Heart right ventricle (tissue), 16 donors: Measurements from ENCODE around the gene PAX5. TPM values are rescaled to one million over a fixed set of nuclear protein-coding genes. Genes with fewer than 3 reads are reported as not detected.
A peak's percentile ranks its signal among the peaks of the same experiment; 100 is the strongest.

Source experiments
- ATAC-seq, 8 donors: fragments of 200-7000 bp; cut with Tn5 transposase; one replicate each; pipeline ENCODE4 v1.9.1; 2020; ENCODE audit warnings: mild to moderate bottlenecking in 8 of 8, moderate library complexity in 8 of 8, moderate number of reproducible peaks in 1 of 8
- DNase-seq, 2 donors: peaks; one replicate each; pipeline ENCODE4 v3.0.0-alpha.2; 2020
- H3K27ac ChIP-seq, 10 donors: fragments of 200-600 bp; sonication (generic) in 2 of 10; one replicate each; pipeline versions ENCODE4 v1.5.0 to v1.8.0; 2020 to 2022; ENCODE audit warnings: mild to moderate bottlenecking in 3 of 10
- H3K27me3 ChIP-seq, 7 donors: fragments of 200-600 bp; one replicate each; pipeline ENCODE4 v1.8.0; 2021 to 2022; ENCODE audit warnings: mild to moderate bottlenecking in 2 of 7
- H3K36me3 ChIP-seq, 9 donors: fragments of 200-600 bp; sonication (generic) in 1 of 9; one replicate each; pipeline versions ENCODE4 v1.5.0 to v1.8.0; 2020 to 2022; ENCODE audit warnings: mild to moderate bottlenecking in 2 of 9
- H3K4me1 ChIP-seq, 9 donors: fragments of 200-600 bp; sonication (generic) in 1 of 9; one replicate each; pipeline versions ENCODE4 v1.5.0 to v1.8.0; 2020 to 2022; ENCODE audit warnings: mild to moderate bottlenecking in 4 of 9
- H3K4me3 ChIP-seq, 10 donors: fragments of 200-600 bp; sonication (generic) in 2 of 10; one replicate each; pipeline versions ENCODE4 v1.5.0 to v1.8.0; 2020 to 2022; ENCODE audit warnings: mild to moderate bottlenecking in 7 of 10, moderate library complexity in 2 of 10
- H3K9me3 ChIP-seq, 11 donors: fragments of 200-600 bp in 10 of 11; sonication (generic) in 2 of 11; one replicate each; pipeline versions ENCODE4 v1.5.0 to v1.8.0; 2013 to 2022; ENCODE audit warnings: mild to moderate bottlenecking in 2 of 11, control low read depth in 1 of 11, moderate library complexity in 1 of 11
- WGBS, 2 donors: extraction: QIAGEN DNeasy Blood & Tissue Kit; methylation state at CpG; one replicate each; pipeline ENCODE4 v1.1.7; 2013; ENCODE audit warnings: inconsistent platforms in 1 of 2; 5-methylcytosine and 5-hydroxymethylcytosine counted together
- intact Hi-C, 10 donors: fragments of 100-400 bp; cut with DNase I; formaldehyde crosslinking; loops; one replicate each; pipeline versions ENCODE4 v1.11.1 to v1.14.2; 2022
- polyA plus RNA-seq, 2 donors: library from polyadenylated mRNA; stranded (reverse); fragments of 200-250 nt; gene quantifications; one replicate each; pipeline ENCODE4 v1.2.3, GENCODE V29; 2013
- total RNA-seq, 10 donors: library from RNA; stranded (reverse); fragmentation: NEBNext Ultra II Directional in 3 of 10; extraction: Animal tissue kit (Norgen Biotek cat#: 25700) in 3 of 10; gene quantifications; one replicate each; pipeline versions ENCODE4 v1.2.1 to v1.2.4, GENCODE V29; 2021 to 2023
- TF ChIP-seq, protein P1 (sequence below), 9 donors: fragments of 200-600 bp; sonication (generic) in 2 of 9; IDR thresholded peaks; one replicate each; pipeline versions ENCODE4 v1.5.0 to v1.8.0; 2021 to 2022; ENCODE audit warnings: antibody characterized with exemption in 9 of 9, mild to moderate bottlenecking in 5 of 9, moderate library complexity in 1 of 9
- donor health status: Arrhythmogenic right ventricular cardiomyopathy.
- donor health status: ischemic (EF 13 %, LVEDD 7.1; RV severe dilation, severe dysfunction).
- donor health status: healthy with polysubstance abuse.
- donor health status: DM: no; HTN: yes; CAD: no.
- donor health status: DM: no; HTN: no; CAD: no.
- donor health status: ischemic (EF 25% LVEDD 6.9; RV normal size, moderate dysfunction).
- donor health status: ischemic (EF 25% LVEDD 5.7; RV mildly dilated, moderate dysfunction).
- donor health status: healthy.
- donor health status: DM: yes; HTN: yes; CAD: no.
- donor health status: Ischemic cardiomyopathy.
- donor health status: ischemic (EF 35%, LVEDD 5.7; RV mildly dilated, moderate dysfunction).
- donor health status: nonischemic (EF 11% LVEDD 7.7; RV severe dilation, severe dysfunction).
- donor health status: DM: yes; HTN: yes; CAD: no.
- donor health status: PGD.
- donor health status: ischemic (EF 29% LVEDD 5.4; RV normal size, mild dysfunction).
- donor health status: nonischemic (EF 23%, LVEDD 6.1; RV moderate dilation, normal function).

PAX5 gene
- total and polyA plus RNA-seq, 12 donors = under 0.01 to 0.09 TPM; not detected in 10

DNA sequence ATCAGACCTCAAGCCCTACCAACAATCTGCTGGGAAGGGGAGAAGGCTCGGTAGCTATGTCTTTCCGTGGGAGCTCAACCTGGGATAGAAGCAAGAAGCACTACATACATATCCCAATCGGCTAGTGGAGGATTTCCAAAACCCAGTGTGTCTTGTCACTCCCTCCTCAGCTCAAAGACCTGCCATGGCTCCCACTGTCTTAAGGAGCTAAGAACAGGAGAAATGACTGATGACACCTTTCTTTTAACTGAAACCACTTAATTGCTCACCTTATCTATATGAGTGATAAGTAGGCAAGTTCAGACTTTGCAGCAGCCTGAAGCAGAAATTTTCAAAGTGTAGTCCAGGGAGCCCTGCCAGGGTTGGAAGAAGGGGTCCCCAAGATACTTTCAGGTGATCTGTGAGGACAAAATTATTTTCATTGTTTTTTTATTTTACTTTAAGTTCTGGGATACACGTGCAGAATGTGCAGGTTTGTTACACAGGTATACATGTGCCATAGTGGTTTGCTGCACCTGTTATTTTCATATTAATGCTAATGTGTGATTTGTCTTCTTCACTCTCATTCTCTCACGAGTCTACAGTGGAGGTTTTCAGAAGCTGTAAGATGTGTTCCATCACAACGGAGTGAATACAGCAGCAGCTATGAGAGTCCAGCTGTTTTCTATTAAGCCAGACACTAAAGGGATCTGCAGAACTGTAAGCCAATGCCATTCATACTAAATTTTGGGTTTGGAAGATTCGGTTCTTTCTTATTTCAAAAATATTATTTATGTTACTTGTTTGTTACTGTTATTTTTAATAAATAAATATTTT is 41.4 kb downstream of the PAX5 start:
- H3K36me3 ChIP-seq = no peaks in the 10 kb centered on the region
- intact Hi-C loops = loop anchor here in 2 of 10 donors (10.0 kb wide), 1 partner anchor 272 kb away; no protein-coding TSS in a partner anchor
- H3K4me1 ChIP-seq = peaks cover 0 to 6% (median 0%) of the 10 kb centered on the region in 9 donors
- WGBS, 2 donors = 53 to 58% methylated on average over 7 of the region's 7 CpGs
- DNase-seq = no peak
- no peak overlapping the region for H3K27ac ChIP-seq
- no peak overlapping the region for H3K4me3 ChIP-seq
- H3K9me3 ChIP-seq = peaks cover 0 to 17% (median 9%) of the 10 kb centered on the region in 11 donors
- no peak for ATAC-seq
- TF ChIP-seq, protein P1, sequence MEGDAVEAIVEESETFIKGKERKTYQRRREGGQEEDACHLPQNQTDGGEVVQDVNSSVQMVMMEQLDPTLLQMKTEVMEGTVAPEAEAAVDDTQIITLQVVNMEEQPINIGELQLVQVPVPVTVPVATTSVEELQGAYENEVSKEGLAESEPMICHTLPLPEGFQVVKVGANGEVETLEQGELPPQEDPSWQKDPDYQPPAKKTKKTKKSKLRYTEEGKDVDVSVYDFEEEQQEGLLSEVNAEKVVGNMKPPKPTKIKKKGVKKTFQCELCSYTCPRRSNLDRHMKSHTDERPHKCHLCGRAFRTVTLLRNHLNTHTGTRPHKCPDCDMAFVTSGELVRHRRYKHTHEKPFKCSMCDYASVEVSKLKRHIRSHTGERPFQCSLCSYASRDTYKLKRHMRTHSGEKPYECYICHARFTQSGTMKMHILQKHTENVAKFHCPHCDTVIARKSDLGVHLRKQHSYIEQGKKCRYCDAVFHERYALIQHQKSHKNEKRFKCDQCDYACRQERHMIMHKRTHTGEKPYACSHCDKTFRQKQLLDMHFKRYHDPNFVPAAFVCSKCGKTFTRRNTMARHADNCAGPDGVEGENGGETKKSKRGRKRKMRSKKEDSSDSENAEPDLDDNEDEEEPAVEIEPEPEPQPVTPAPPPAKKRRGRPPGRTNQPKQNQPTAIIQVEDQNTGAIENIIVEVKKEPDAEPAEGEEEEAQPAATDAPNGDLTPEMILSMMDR (IDR thresholded peaks at IDR 0.05) = no peak
- H3K27me3 ChIP-seq = peaks cover 0 to 90% (median 70%) of the 10 kb centered on the region in 7 donors

DNA sequence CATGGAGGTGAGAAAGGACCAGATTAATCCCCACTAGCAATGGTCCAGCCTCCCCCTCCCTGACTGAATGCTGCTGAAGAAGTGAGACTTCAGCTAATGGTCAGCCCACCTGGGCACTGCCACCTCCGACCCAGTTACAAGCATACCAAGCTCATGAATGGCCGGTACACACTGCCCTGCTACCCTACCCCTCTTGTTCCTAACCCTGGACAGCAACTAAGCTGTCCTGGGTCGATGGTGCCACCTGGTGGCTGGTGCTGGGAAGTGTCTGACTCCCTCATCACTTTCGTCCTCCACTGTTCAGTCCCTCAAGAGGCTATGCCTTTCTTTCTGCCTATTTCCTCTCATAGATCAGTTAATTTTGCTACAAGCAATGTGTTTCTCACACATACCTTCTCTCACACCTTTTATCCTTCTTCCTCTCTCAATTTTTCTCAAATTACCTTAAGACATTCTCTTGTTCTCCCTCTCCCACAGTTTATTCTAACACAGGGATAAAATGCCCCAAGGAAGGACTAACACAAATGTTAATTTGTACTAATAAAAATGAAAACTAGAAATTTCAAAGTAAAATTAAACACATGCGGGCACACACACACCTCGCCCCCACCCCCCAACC is 42.4 kb downstream of the PAX5 start:
- TF ChIP-seq, protein P1 (IDR thresholded peaks at IDR 0.05) = peak in 6 of 9 donors; percentile 7 to 49 (median 25)
- Histone ChIP-seq H3K27ac (no peak overlapping the region), H3K27me3 (peaks cover 3 to 90% (median 73%) of the 10 kb centered on the region in 7 donors), H3K4me1 (peaks cover 0 to 12% (median 3%) of the 10 kb centered on the region in 9 donors), H3K4me3 (no peak overlapping the region), H3K9me3 (peaks cover 0 to 17% (median 9%) of the 10 kb centered on the region in 11 donors), H3K36me3 (no peaks in the 10 kb centered on the region)
- DNase-seq (no peak), ATAC-seq (no peak)
- WGBS, 2 donors = 10 to 13% methylated on average over 6 of the region's 6 CpGs
- intact Hi-C loops = loop anchor here in 2 of 10 donors (10.0 kb wide), 1 partner anchor 273 kb away; no protein-coding TSS in a partner anchor

DNA sequence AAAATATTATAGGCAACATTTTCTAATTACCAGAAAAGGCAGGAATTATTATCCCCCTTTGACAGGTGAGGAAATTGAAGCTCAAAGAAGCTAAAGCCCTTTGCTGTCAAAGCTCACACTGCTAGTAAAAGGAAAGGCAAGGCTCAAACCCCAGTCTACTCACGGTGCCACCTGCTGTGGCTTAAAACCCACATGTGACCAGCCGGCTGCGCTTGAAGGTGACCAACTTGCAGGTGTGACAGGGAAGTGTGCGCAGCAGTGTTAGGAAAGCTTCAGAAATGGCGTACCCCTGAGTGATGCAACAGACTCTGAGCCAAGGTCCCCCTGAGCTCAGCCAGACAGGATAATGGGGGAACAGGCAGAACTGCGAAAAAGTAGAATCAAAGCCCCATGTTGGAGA is 45.2 kb downstream of the PAX5 start:
- Histone ChIP-seq H3K4me1 (peaks cover 0 to 9% (median 6%) of the 10 kb centered on the region in 9 donors), H3K27ac (no peak overlapping the region), H3K36me3 (no peaks in the 10 kb centered on the region), H3K9me3 (peaks cover 0 to 17% (median 9%) of the 10 kb centered on the region in 11 donors), H3K27me3 (peaks cover 7 to 93% (median 87%) of the 10 kb centered on the region in 7 donors), H3K4me3 (no peak overlapping the region)
- ATAC-seq (no peak), DNase-seq (no peak)
- WGBS, 2 donors = 33 to 40% methylated on average over 6 of the region's 6 CpGs
- TF ChIP-seq, protein P1 (IDR thresholded peaks at IDR 0.05) = no peak
- intact Hi-C loops = loop anchor here in 1 of 10 donors (10.0 kb wide), 1 partner anchor 56 kb away; no protein-coding TSS in a partner anchor

DNA sequence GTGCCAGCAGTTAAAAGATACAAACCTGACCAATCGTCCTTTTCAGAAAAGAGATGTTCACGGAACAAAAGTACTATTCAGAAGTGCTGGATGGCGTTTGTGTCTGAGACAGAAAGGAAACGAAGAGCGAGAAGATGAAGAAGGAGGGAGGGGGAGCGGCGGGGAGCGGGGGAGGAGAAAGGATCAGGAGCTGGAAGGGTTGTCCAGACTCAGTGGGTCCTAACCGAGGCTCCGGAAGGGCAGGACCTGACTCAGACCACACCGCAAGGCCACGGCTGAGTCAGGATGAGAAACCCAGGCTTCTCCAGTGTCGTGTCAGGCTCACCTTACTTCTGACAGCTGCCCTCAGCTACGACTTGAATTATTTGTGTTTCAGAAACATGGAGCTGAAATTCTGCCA is 46.2 kb downstream of the PAX5 start:
- peaks cover 0 to 9% (median 6%) of the 10 kb centered on the region in 9 donors for H3K4me1 ChIP-seq
- TF ChIP-seq, protein P1 (IDR thresholded peaks at IDR 0.05) = no peak
- no peak for ATAC-seq
- H3K27me3 ChIP-seq = peaks cover 7 to 99% (median 95%) of the 10 kb centered on the region in 7 donors
- H3K27ac ChIP-seq = no peak overlapping the region
- H3K4me3 ChIP-seq = no peak overlapping the region
- 8 to 9% methylated on average over 14 of the region's 14 CpGs for WGBS, 2 donors
- intact Hi-C loops = loop anchor here in 1 of 10 donors (10.0 kb wide), 1 partner anchor 57 kb away; no protein-coding TSS in a partner anchor
- no peaks in the 10 kb centered on the region for H3K36me3 ChIP-seq
- DNase-seq = no peak
- H3K9me3 ChIP-seq = peaks cover 0 to 17% (median 9%) of the 10 kb centered on the region in 11 donors
